Lung (tissue), 12 donors: ENCODE results near the gene RABGAP1. TPM values are rescaled to one million over a fixed set of nuclear protein-coding genes. Genes with fewer than 3 reads are reported as not detected.

ENCODE experiments used
- ATAC-seq: fragments of 200-7000 bp; cut with Tn5 transposase; one replicate; pipeline ENCODE4 v1.9.1; 2020; ENCODE audit warnings: moderate number of reproducible peaks; ENCODE audit not compliant: insufficient read depth, low FRiP score
- DNase-seq, 3 donors: peaks; one replicate each; pipeline ENCODE4 v3.0.0-alpha.2; 2013 to 2017
- H3K27ac ChIP-seq, 2 donors: one replicate each; pipeline ENCODE4 v1.5.1; 2013; ENCODE audit warnings: mild to moderate bottlenecking in 2 of 2, moderate library complexity in 2 of 2, control low read depth in 1 of 2, inconsistent platforms in 1 of 2, low read depth in 1 of 2, low read length in 1 of 2
- H3K27me3 ChIP-seq, 3 donors: one replicate each; pipeline ENCODE4 v1.5.1; 2013; ENCODE audit warnings: low read length in 2 of 3; ENCODE audit not compliant: control insufficient read depth in 3 of 3, insufficient read depth in 3 of 3
- H3K36me3 ChIP-seq, 4 donors: one replicate each; pipeline ENCODE4 v1.5.1; 2013; ENCODE audit warnings: low read length in 4 of 4, mild to moderate bottlenecking in 1 of 4, moderate library complexity in 1 of 4; ENCODE audit not compliant: control insufficient read depth in 4 of 4, insufficient read depth in 4 of 4
- H3K4me1 ChIP-seq, 5 donors: one replicate each; pipeline ENCODE4 v1.5.1; 2013; ENCODE audit warnings: low read length in 5 of 5, mild to moderate bottlenecking in 2 of 5, moderate library complexity in 1 of 5; ENCODE audit not compliant: control insufficient read depth in 5 of 5, insufficient read depth in 5 of 5
- H3K4me3 ChIP-seq: one replicate; pipeline ENCODE4 v1.5.1; 2013; ENCODE audit warnings: mild to moderate bottlenecking, control low read depth, moderate library complexity
- H3K9ac ChIP-seq, 2 donors: one replicate each; pipeline ENCODE4 v1.5.1; 2013; ENCODE audit warnings: low read length in 2 of 2, control low read depth in 1 of 2; ENCODE audit not compliant: insufficient read depth in 1 of 2
- H3K9me3 ChIP-seq, 4 donors: one replicate each; pipeline ENCODE4 v1.5.1; 2013; ENCODE audit warnings: low read length in 3 of 4, mild to moderate bottlenecking in 1 of 4, moderate library complexity in 1 of 4; ENCODE audit not compliant: control insufficient read depth in 4 of 4, insufficient read depth in 3 of 4
- WGBS, 2 donors: extraction: QIAGEN DNeasy Blood & Tissue Kit; methylation state at CpG; one replicate each; pipeline ENCODE4 v1.1.7; 2013; 5-methylcytosine and 5-hydroxymethylcytosine counted together
- polyA plus RNA-seq, 2 donors: library from polyadenylated mRNA; stranded (reverse); fragments of 200-250 nt; gene quantifications; one replicate each; pipeline ENCODE4 v1.2.1, GENCODE V29; 2013
- total RNA-seq, 2 donors: library from RNA; depleted of rRNA in 1 of 2; stranded (reverse); fragments of >200 nt in 1 of 2; gene quantifications; one replicate each; pipeline ENCODE4 v1.2.1, GENCODE V29; 2014 to 2021
- TF ChIP-seq, protein P1 (sequence below): IDR thresholded peaks from 2 replicates; pipeline ENCODE4 v1.5.1; 2012; ENCODE audit warnings: mild to moderate bottlenecking; ENCODE audit errors: control extremely low read depth, extremely low read depth
- donor health status: control.
- donor health status: control.
- donor health status: Bipolar disorder and iron deficiency.
- donor health status: healthy.
- donor health status: DM: yes; HTN: yes; CAD: no.

Gene RABGAP1
- total and polyA plus RNA-seq, 4 donors: 9.6 to 103 (median 34.9) TPM

GRCh38 chr9:123063177-123063598, 122.4 kb downstream of the RABGAP1 start:
- H3K4me1 ChIP-seq: peaks cover 0 to 7% (median 2%) of the 10 kb centered on the region in 5 donors
- H3K9me3 ChIP-seq: no peaks in the 10 kb centered on the region
- 67 to 74% methylated on average over 2 of the region's 2 CpGs for WGBS, 2 donors
- peaks cover 8 to 22% (median 13%) of the 10 kb centered on the region in 4 donors for H3K36me3 ChIP-seq
- ATAC-seq (no peak), DNase-seq (no peak)
- no peak overlapping the region for H3K27ac ChIP-seq
- no peak overlapping the region for H3K9ac ChIP-seq
- H3K4me3 ChIP-seq: no peak overlapping the region
- H3K27me3 ChIP-seq: no peaks in the 10 kb centered on the region
- TF ChIP-seq, protein P1, sequence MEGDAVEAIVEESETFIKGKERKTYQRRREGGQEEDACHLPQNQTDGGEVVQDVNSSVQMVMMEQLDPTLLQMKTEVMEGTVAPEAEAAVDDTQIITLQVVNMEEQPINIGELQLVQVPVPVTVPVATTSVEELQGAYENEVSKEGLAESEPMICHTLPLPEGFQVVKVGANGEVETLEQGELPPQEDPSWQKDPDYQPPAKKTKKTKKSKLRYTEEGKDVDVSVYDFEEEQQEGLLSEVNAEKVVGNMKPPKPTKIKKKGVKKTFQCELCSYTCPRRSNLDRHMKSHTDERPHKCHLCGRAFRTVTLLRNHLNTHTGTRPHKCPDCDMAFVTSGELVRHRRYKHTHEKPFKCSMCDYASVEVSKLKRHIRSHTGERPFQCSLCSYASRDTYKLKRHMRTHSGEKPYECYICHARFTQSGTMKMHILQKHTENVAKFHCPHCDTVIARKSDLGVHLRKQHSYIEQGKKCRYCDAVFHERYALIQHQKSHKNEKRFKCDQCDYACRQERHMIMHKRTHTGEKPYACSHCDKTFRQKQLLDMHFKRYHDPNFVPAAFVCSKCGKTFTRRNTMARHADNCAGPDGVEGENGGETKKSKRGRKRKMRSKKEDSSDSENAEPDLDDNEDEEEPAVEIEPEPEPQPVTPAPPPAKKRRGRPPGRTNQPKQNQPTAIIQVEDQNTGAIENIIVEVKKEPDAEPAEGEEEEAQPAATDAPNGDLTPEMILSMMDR: no peak

DNA sequence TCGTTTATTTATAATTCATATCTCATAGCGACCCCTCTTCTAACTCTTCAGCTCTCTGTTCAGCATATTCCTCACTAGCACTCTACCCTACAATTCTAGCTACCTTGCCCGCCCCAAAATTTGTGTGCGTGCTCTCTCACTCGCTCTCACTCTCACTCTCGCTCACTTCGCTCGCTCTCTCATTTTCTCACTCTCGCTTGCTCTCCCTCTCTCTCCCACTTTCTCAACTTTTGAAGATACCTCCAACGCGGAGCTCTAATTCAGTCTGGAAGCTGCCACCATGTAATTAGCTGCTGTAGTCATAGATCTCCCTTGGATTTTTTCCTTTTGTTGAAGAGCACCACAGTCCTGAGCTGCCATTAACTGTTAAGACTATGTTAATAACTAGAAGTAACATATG, 123.1 kb downstream of the RABGAP1 start:
- Histone ChIP-seq H3K9me3 (no peaks in the 10 kb centered on the region), H3K27me3 (no peaks in the 10 kb centered on the region), H3K27ac (no peak overlapping the region), H3K4me3 (no peak overlapping the region), H3K36me3 (peaks cover 8 to 22% (median 13%) of the 10 kb centered on the region in 4 donors), H3K4me1 (peaks cover 0 to 7% (median 2%) of the 10 kb centered on the region in 5 donors), H3K9ac (no peak overlapping the region)
- ATAC-seq (no peak), DNase-seq (no peak)
- TF ChIP-seq, protein P1: no peak
- 96 to 97% methylated on average over 11 of the region's 11 CpGs for WGBS, 2 donors

DNA sequence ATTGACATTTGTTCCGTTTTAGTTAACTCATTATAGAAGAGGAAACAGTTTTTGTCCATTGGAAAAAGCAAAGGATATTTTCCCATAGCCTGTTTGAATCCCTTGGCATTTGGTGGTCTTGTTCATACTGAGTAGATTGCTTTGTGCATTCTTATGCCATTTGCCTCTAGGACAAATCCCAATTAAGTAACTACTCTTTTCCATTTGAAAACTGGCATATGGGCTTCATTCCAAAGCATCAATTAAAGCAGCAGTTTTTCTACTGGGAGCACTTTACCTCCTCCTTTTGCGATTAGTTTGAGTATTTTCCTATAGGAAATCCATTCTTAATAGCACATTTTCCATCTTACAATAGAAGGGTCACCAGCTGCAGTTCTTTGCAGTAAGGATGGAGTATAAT, 123.9 kb downstream of the RABGAP1 start:
- DNase-seq (no peak), ATAC-seq (no peak)
- H3K9me3 ChIP-seq: no peaks in the 10 kb centered on the region
- H3K27me3 ChIP-seq: no peaks in the 10 kb centered on the region
- H3K4me3 ChIP-seq: no peak overlapping the region
- peaks cover 8 to 20% (median 14%) of the 10 kb centered on the region in 4 donors for H3K36me3 ChIP-seq
- no peak overlapping the region for H3K9ac ChIP-seq
- TF ChIP-seq, protein P1: no peak
- WGBS, 2 donors: 71 to 90% methylated on average over 2 of the region's 2 CpGs
- peaks cover 0 to 7% (median 2%) of the 10 kb centered on the region in 5 donors for H3K4me1 ChIP-seq
- H3K27ac ChIP-seq: no peak overlapping the region

DNA sequence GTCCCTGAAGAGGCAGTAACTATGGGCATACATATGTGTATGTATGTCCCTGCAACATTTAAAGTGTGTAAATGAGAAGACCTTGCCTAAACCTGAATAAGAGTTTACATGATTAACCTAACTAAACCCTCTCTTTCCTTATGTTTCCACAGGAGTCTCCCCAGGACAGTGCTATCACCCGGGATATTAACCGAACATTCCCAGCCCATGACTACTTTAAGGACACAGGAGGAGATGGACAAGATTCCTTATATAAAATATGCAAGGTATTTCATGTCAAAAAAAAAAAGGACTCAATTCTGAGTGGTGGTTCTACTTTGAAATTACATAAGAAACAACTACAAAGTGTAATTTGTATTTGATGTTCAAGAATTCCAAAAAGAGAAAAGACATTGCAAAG, 124.4 kb downstream of the RABGAP1 start:
- TF ChIP-seq, protein P1: no peak
- H3K9me3 ChIP-seq: no peaks in the 10 kb centered on the region
- no peak overlapping the region for H3K27ac ChIP-seq
- no peaks in the 10 kb centered on the region for H3K27me3 ChIP-seq
- 92 to 93% methylated on average over 2 of the region's 2 CpGs for WGBS, 2 donors
- H3K36me3 ChIP-seq: peaks cover 8 to 23% (median 16%) of the 10 kb centered on the region in 4 donors
- DNase-seq (no peak), ATAC-seq (no peak)
- no peak overlapping the region for H3K9ac ChIP-seq
- H3K4me3 ChIP-seq: no peak overlapping the region
- peaks cover 0 to 7% (median 2%) of the 10 kb centered on the region in 5 donors for H3K4me1 ChIP-seq
